Natural killer cell (primary cell): ENCODE results near the gene STAM. TPM values are rescaled to one million over a fixed set of nuclear protein-coding genes. Genes with fewer than 3 reads are reported as not detected.

Source experiments
- ATAC-seq, 3 donors: fragments of 150-1000 bp in 2 of 3; fragments of 200-7000 bp in 1 of 3; cut with Tn5 transposase; 1 replicate in 1 of 3; 2 replicates in 2 of 3; pipeline ENCODE4 v1.10.0; 2021; ENCODE audit warnings: mild to moderate bottlenecking in 2 of 3, moderate library complexity in 2 of 3
- DNase-seq, 2 donors: peaks; one replicate each; pipeline versions ENCODE4 v3.0.0 to v3.0.0-alpha.2; 2013 to 2021; ENCODE audit warnings: mixed read lengths in 1 of 2
- H3K27ac ChIP-seq: one replicate; pipeline ENCODE4 v1.5.1; 2013; ENCODE audit warnings: mild to moderate bottlenecking, low read length
- H3K27me3 ChIP-seq: one replicate; pipeline ENCODE4 v1.6.1; 2013; ENCODE audit warnings: low read length; ENCODE audit not compliant: control insufficient read depth, insufficient read depth
- H3K36me3 ChIP-seq: one replicate; pipeline ENCODE4 v1.6.1; 2013; ENCODE audit warnings: low read length; ENCODE audit not compliant: control insufficient read depth, insufficient read depth
- H3K4me1 ChIP-seq: one replicate; pipeline ENCODE4 v1.6.1; 2013; ENCODE audit warnings: low read length; ENCODE audit not compliant: control insufficient read depth, insufficient read depth
- H3K4me3 ChIP-seq: one replicate; pipeline ENCODE4 v1.5.1; 2013; ENCODE audit warnings: low read length
- H3K9me3 ChIP-seq: one replicate; pipeline ENCODE4 v1.6.1; 2013; ENCODE audit warnings: low read length; ENCODE audit not compliant: control insufficient read depth, insufficient read depth
- H3K27ac Mint-ChIP-seq, 2 donors: one replicate each; pipeline ENCODE4 v1.8.0; 2022; ENCODE audit warnings: mild to moderate bottlenecking in 2 of 2, mixed read lengths in 2 of 2, moderate library complexity in 1 of 2
- H3K27me3 Mint-ChIP-seq, 2 donors: one replicate each; pipeline ENCODE4 v1.8.0; 2022; ENCODE audit warnings: low read depth in 2 of 2, mixed read lengths in 2 of 2
- H3K36me3 Mint-ChIP-seq: one replicate; pipeline ENCODE4 v1.8.0; 2022; ENCODE audit warnings: mixed read lengths
- H3K4me1 Mint-ChIP-seq, 2 donors: one replicate each; pipeline ENCODE4 v1.8.0; 2022; ENCODE audit warnings: mixed read lengths in 2 of 2
- H3K4me3 Mint-ChIP-seq: one replicate; pipeline ENCODE4 v1.8.0; 2022; ENCODE audit warnings: mild to moderate bottlenecking, moderate library complexity, mixed read lengths
- H3K9me3 Mint-ChIP-seq, 2 donors: one replicate each; pipeline ENCODE4 v1.8.0; 2022; ENCODE audit warnings: mixed read lengths in 2 of 2
- WGBS: methylation state at CpG from one replicate; pipeline ENCODE4 v1.1.7; 2013; ENCODE audit warnings: missing lambda C conversion rate; ENCODE audit not compliant: insufficient coverage; 5-methylcytosine and 5-hydroxymethylcytosine counted together
- intact Hi-C: fragments of 100-400 bp; cut with micrococcal nuclease; formaldehyde crosslinking; loops from one replicate; pipeline ENCODE4 v1.14.2; 2022
- total RNA-seq, 4 donors: library from RNA; stranded (reverse); fragments of 120-200 nt in 1 of 4; gene quantifications; one replicate each; pipeline versions ENCODE4 v1.2.3 to v1.2.4, GENCODE V29; 2013 to 2022
- TF ChIP-seq, protein P1 (sequence below): fragments of 200-600 bp; IDR thresholded peaks from one replicate; pipeline ENCODE4 v1.8.0; 2022; ENCODE audit warnings: antibody characterized with exemption

STAM gene
- total RNA-seq, 3 donors from 2014 or later (not counting 1 experiment from before 2014, with no cell fraction given): 37.8 to 40.2 (median 38.6) TPM

DNA sequence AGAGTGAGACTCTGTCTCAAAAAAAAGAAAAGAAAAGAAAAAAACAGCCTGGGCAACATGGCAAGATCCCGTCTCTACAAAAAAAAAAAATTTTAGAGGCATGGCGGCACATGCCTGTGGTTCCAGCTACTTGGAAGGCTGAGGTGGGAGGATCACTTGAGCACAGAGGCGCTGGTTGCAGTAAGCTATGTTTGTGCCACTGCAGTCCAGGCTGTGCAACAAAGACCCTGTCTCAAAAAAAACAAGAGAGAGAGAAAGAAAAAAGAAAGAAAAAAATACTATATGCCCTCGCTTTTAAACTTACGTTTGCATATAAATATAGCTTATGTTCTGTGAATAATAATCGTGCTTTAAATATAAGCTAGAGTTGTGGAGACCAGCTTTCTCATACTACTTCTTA is 38.0 kb upstream of the STAM start:
- Histone ChIP-seq H3K27me3 (no peaks in the 10 kb centered on the region), H3K36me3 (no peaks in the 10 kb centered on the region), H3K27ac (no peak overlapping the region), H3K4me3 (no peak overlapping the region), H3K4me1 (no peaks in the 10 kb centered on the region), H3K9me3 (no peaks in the 10 kb centered on the region)
- no peak overlapping the region for H3K4me3 Mint-ChIP-seq
- no peak for ATAC-seq
- WGBS: 100% methylated on average over 3 of the region's 6 CpGs
- intact Hi-C loops: no loop called here
- no peaks in the 10 kb centered on the region for H3K9me3 Mint-ChIP-seq
- no peak overlapping the region for H3K27ac Mint-ChIP-seq
- no peaks in the 10 kb centered on the region for H3K27me3 Mint-ChIP-seq
- DNase-seq: no peak
- H3K4me1 Mint-ChIP-seq: peaks cover 0 to 7% of the 10 kb centered on the region in 2 donors
- no peaks in the 10 kb centered on the region for H3K36me3 Mint-ChIP-seq
- TF ChIP-seq, protein P1, sequence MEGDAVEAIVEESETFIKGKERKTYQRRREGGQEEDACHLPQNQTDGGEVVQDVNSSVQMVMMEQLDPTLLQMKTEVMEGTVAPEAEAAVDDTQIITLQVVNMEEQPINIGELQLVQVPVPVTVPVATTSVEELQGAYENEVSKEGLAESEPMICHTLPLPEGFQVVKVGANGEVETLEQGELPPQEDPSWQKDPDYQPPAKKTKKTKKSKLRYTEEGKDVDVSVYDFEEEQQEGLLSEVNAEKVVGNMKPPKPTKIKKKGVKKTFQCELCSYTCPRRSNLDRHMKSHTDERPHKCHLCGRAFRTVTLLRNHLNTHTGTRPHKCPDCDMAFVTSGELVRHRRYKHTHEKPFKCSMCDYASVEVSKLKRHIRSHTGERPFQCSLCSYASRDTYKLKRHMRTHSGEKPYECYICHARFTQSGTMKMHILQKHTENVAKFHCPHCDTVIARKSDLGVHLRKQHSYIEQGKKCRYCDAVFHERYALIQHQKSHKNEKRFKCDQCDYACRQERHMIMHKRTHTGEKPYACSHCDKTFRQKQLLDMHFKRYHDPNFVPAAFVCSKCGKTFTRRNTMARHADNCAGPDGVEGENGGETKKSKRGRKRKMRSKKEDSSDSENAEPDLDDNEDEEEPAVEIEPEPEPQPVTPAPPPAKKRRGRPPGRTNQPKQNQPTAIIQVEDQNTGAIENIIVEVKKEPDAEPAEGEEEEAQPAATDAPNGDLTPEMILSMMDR: no peak

DNA sequence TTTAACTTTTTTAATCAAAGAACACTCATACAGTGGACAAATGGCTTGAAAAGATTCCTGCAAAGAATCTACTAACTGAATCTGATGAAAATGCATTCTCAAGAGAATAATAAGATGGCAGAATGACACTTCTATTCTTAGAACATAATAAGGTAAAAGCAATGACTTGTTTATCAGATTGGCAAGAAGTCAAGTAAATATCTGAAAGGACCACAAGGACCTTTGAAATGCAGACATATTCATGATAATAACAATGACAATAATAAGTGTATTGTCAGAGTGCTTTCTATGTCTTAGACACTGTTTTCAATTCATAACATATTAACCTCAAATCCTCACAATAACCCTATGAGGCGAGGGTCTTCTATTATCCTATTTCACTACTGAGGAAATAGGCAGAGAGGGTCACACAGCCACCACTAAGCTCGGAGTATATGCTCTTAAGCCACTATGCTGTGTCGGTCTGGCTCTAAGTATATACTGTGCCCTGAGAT is 37.4 kb upstream of the STAM start:
- no peak overlapping the region for H3K27ac ChIP-seq
- no peaks in the 10 kb centered on the region for H3K27me3 Mint-ChIP-seq
- peaks cover 0 to 7% of the 10 kb centered on the region in 2 donors for H3K4me1 Mint-ChIP-seq
- WGBS: 92% methylated on average over 3 of the region's 3 CpGs
- no peaks in the 10 kb centered on the region for H3K9me3 Mint-ChIP-seq
- intact Hi-C loops: loop anchor here (1.0 kb wide), 2 partner anchors 137 to 266 kb away; no protein-coding TSS in a partner anchor
- DNase-seq: no peak
- ATAC-seq: no peak
- no peaks in the 10 kb centered on the region for H3K4me1 ChIP-seq
- no peaks in the 10 kb centered on the region for H3K27me3 ChIP-seq
- TF ChIP-seq, protein P1: no peak
- H3K27ac Mint-ChIP-seq: no peak overlapping the region
- no peak overlapping the region for H3K4me3 ChIP-seq
- no peaks in the 10 kb centered on the region for H3K9me3 ChIP-seq
- no peaks in the 10 kb centered on the region for H3K36me3 Mint-ChIP-seq
- H3K4me3 Mint-ChIP-seq: no peak overlapping the region
- no peaks in the 10 kb centered on the region for H3K36me3 ChIP-seq

DNA sequence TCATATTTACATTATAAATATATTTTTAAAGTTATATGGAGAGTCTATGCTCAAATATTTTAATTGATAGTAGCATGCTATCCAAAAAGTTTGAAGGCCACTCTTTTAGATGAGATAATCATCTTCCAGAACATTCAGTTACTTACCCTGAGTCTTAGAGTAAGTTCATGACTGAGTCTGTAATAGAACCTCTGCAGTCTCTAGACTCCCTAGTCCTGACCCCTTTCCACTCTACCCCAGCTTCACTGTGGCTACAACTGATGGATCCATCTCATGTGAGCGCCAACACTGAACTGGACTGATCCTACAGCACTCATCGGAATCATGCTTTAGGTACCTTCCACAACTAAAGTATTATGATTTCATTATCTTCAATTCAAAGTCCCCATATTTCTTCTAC is 36.9 kb upstream of the STAM start:
- H3K9me3 ChIP-seq: no peaks in the 10 kb centered on the region
- no peak overlapping the region for H3K4me3 ChIP-seq
- no peaks in the 10 kb centered on the region for H3K9me3 Mint-ChIP-seq
- no peak overlapping the region for H3K4me3 Mint-ChIP-seq
- intact Hi-C loops: loop anchor here (1.0 kb wide), 2 partner anchors 136 to 265 kb away; no protein-coding TSS in a partner anchor
- H3K36me3 Mint-ChIP-seq: no peaks in the 10 kb centered on the region
- no peaks in the 10 kb centered on the region for H3K36me3 ChIP-seq
- WGBS: 60% methylated on average over 2 of the region's 2 CpGs
- DNase-seq (no peak), ATAC-seq (no peak)
- no peaks in the 10 kb centered on the region for H3K4me1 ChIP-seq
- no peaks in the 10 kb centered on the region for H3K27me3 Mint-ChIP-seq
- H3K27ac Mint-ChIP-seq: no peak overlapping the region
- no peaks in the 10 kb centered on the region for H3K27me3 ChIP-seq
- H3K4me1 Mint-ChIP-seq: peaks cover 0 to 7% of the 10 kb centered on the region in 2 donors
- H3K27ac ChIP-seq: no peak overlapping the region
- TF ChIP-seq, protein P1: no peak
